ENCODE results near the gene LZTS3. TPM values are rescaled to one million over a fixed set of nuclear protein-coding genes. Genes with fewer than 3 reads are reported as not detected.

LZTS3 gene
- total and polyA plus RNA-seq, 2 of the 8 experiments (the other 6 are each of a cell fraction or from before 2014, with no cell fraction given), result 31.8 to 33.5 TPM

DNA sequence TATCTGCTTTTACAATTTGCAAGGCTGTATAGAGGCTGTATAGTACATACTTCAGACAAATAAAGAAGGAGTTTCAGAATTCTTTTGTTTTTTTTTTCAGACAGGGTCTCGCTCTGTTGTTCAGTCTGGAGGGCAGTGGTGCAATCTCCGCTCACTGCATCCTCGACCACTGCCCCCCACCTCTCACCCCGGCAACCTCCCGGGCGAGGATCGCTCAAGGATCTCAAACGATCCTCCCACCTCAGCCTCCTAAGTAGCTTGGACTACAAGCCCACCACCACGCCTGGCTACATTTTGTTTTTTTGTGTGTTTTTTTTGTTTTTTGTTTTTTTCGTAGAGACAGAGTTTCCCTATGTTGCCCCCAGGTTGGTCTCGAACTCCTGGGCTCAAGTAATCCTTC lies 15.5 kb downstream of the LZTS3 start:
- Histone ChIP-seq H2BK15ac (ENCODE audit: low read length) (no peak overlapping the region), H2BK12ac (ENCODE audit: low read depth, low read length) (no peak overlapping the region), H3K36me3 (ENCODE audit: control insufficient read depth in 2 of 4, insufficient read depth in 4 of 4, low read length in 3 of 4) (peaks cover 0 to 6% (median 2%) of the 10 kb centered on the region in 4 experiments; a peak in 3 of 8 replicates), H3K79me1 (ENCODE audit: low read depth, low read length) (peaks cover 4% of the 10 kb centered on the region), H3K4ac (replicated peaks; ENCODE audit: insufficient read length, low read depth, low read length) (no peak overlapping the region), H4K5ac (ENCODE audit: insufficient read length, low read depth, low read length) (no peak overlapping the region), H3K18ac (ENCODE audit: extremely low read depth, low read length) (no peak overlapping the region), H2BK5ac (ENCODE audit: low read depth, low read length) (no peak overlapping the region), H4K91ac (replicated peaks; ENCODE audit: insufficient read length, low read length) (no peak overlapping the region), H2AFZ (ENCODE audit: low read length) (no peak overlapping the region), H2AK5ac (ENCODE audit: low read depth, low read length) (no peak overlapping the region), H3K23me2 (ENCODE audit: low read depth, low read length) (peaks cover 6% of the 10 kb centered on the region), H3K27me3 (replicated peaks in 1 of 4; ENCODE audit: control insufficient read depth in 3 of 4, extremely low read depth in 1 of 4, insufficient read depth in 3 of 4, low read length in 3 of 4) (no peaks in the 10 kb centered on the region), H3K27ac (ENCODE audit: low read depth, low read length) (no peak overlapping the region), H2BK120ac (replicated peaks; ENCODE audit: low read depth, low read length) (no peak overlapping the region), H3K4me1 (replicated peaks in 1 of 4; ENCODE audit: control insufficient read depth in 3 of 4, insufficient read depth in 4 of 4, low read length in 3 of 4) (peaks cover 2 to 8% (median 3%) of the 10 kb centered on the region in 4 experiments; a peak in 3 of 7 replicates), H3K14ac (ENCODE audit: insufficient read length) (no peak overlapping the region), H2BK20ac (ENCODE audit: low read length) (no peak overlapping the region), H3K23ac (ENCODE audit: insufficient read length) (no peak overlapping the region), H3K9ac (replicated peaks in 1 of 4; ENCODE audit: extremely low read depth in 1 of 4, low read depth in 3 of 4, low read length in 3 of 4) (no peak overlapping the region), H3K79me2 (ENCODE audit: control insufficient read depth in 1 of 2, insufficient read depth in 2 of 2, low read length in 2 of 2) (peaks cover 10 to 60% of the 10 kb centered on the region in 2 experiments; a peak in 3 of 4 replicates), H4K20me1 (replicated peaks in 1 of 2; ENCODE audit: control insufficient read depth in 1 of 2, insufficient read depth in 2 of 2, low read length in 2 of 2) (peaks cover 0 to 9% of the 10 kb centered on the region in 2 experiments), H3K9me3 (ENCODE audit: insufficient read depth in 2 of 2, low read depth in 1 of 2, low read length in 1 of 2) (no peaks in the 10 kb centered on the region), H4K8ac (ENCODE audit: extremely low read depth, insufficient read depth, low read length) (peak overlapping the region; percentile 46; the same call in 1 of the 2 replicates), H3K4me2 (ENCODE audit: insufficient read depth in 1 of 2, low read depth in 2 of 2, low read length in 2 of 2) (peak overlapping the region; percentile 4 to 90; a peak in 2 of 4 replicates), H3K4me3 (ENCODE audit: extremely low read depth in 1 of 4, insufficient read depth in 2 of 4, low read depth in 3 of 4, low read length in 4 of 4) (no peak overlapping the region), H3K56ac (replicated peaks; ENCODE audit: insufficient read length, low read depth, low read length) (no peak overlapping the region)
- POLR2A ChIA-PET (ENCODE audit: partially characterized antibody), result interaction anchor here (1.2 to 1.6 kb wide), 4 partner anchors 10 to 104 kb away, joined by 3 to 9 read pairs (median 4); no protein-coding TSS in a partner anchor
- DNase-seq (ENCODE audit: low read depth in 1 of 2, low spot score in 2 of 2) (no peak), FAIRE-seq (no peak)
- CTCF ChIA-PET (ENCODE audit: partially characterized antibody), result interaction anchor here (0.9 to 1.4 kb wide), 5 partner anchors 14 to 122 kb away, joined by 3 to 4 read pairs (median 3); no protein-coding TSS in a partner anchor
- 88% methylated on average over 11 of the region's 11 CpGs; no CpG with 5 or more reads in 1 of the 2 experiments for WGBS, 2 experiments (ENCODE audit: extremely low coverage in 1 of 2, insufficient coverage in 1 of 2, insufficient read length in 1 of 2, insufficient replicate concordance in 2 of 2, low coverage in 1 of 2, low lambda C conversion rate in 2 of 2, missing lambda C conversion rate in 1 of 2)
- TF ChIP-seq SAP30 (IDR thresholded peaks at IDR 0.05; ENCODE audit: insufficient read depth, insufficient replicate concordance, low read length) (no peak), GABPA (IDR thresholded peaks at IDR 0.05; ENCODE audit: borderline replicate concordance, insufficient read depth, low read length) (no peak), CTBP2 (IDR thresholded peaks at IDR 0.05; ENCODE audit: borderline replicate concordance, insufficient read depth, insufficient read length, low read length) (no peak), NRF1 (IDR thresholded peaks at IDR 0.05; ENCODE audit: low read depth, low read length) (no peak), TEAD4 (IDR thresholded peaks at IDR 0.05; ENCODE audit: low read depth, low read length) (no peak), RAD21 (IDR thresholded peaks at IDR 0.05 in 1 of 2, conservative IDR thresholded peaks at IDR 0.05 in 1 of 2; ENCODE audit: low read depth in 2 of 2, low read length in 2 of 2) (no peak), BACH1 (IDR thresholded peaks at IDR 0.05; ENCODE audit: low read length) (no peak), SIN3A (conservative IDR thresholded peaks at IDR 0.05 in 1 of 2, IDR thresholded peaks at IDR 0.05 in 1 of 2; ENCODE audit: low read depth in 1 of 2, low read length in 2 of 2) (no peak), CBX8 (IDR thresholded peaks at IDR 0.05; ENCODE audit: borderline replicate concordance, low read depth, low read length) (no peak), YY1 (IDR thresholded peaks at IDR 0.05; ENCODE audit: low read depth, low read length) (no peak)
- TF ChIP-seq, protein P1, sequence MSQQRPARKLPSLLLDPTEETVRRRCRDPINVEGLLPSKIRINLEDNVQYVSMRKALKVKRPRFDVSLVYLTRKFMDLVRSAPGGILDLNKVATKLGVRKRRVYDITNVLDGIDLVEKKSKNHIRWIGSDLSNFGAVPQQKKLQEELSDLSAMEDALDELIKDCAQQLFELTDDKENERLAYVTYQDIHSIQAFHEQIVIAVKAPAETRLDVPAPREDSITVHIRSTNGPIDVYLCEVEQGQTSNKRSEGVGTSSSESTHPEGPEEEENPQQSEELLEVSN (IDR thresholded peaks at IDR 0.05), result no peak

All from H1 (cell line).